ENCODE data around the gene C1QTNF12. TPM values are rescaled to one million over a fixed set of nuclear protein-coding genes. Genes with fewer than 3 reads are reported as not detected.

C1QTNF12 gene
- 1 to 10 TPM; 2.4 to 3.8 TPM for total RNA-seq

DNA sequence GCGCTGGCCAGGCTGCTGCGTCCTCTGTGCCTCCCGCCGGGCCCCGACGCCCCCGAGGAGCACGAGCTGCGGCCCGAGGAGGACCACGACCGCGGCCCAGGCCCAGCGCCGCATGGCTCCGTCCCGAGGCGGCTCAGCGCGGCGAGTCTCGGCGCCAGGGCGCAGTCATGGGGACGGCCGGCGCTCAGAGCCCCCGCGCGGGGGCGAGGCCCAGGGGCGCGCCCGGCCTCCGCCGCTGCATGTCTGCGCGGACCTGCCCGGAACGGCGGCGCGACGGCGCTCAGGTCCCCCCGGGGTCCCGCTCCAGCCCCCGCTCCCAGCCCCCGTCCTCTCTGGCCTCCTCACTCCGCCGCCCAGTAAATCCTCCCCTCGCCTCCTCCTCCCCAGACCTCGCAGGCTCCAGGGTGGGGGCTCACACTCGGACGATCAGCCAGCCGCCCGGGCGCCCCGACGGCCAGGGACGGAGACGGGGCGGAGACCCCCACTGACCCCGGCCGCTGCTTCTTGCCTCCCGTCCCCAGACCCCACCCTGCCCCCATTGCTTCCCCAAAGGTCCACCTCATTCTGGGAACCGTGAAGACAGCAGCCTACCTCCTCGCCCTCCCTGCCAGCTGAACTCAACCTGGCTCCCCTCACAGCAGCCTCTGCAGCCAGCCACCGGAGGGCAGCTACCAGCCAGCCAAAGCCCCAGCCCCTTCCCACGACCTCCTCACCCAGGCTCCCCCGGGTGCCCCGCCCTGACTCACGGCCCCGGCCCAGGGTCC lies at the start of gene C1QTNF12:
Gene C1QTNF12 (minus strand): TSS at position 146 of the 764 bp plus-strand sequence. CDS start 32 bp downstream, at position 114.
- H3K4me3 Mint-ChIP-seq: no peak within 1 kb of the TSS

GRCh38 chr1:1295154-1295923 lies 48.8 kb upstream of the C1QTNF12 start:
- H3K27me3 Mint-ChIP-seq: no peaks in the 10 kb centered on the region
- no peak overlapping the region for H3K27ac Mint-ChIP-seq
- no peaks in the 10 kb centered on the region for H3K9me3 Mint-ChIP-seq
- H3K4me1 Mint-ChIP-seq: no peaks in the 10 kb centered on the region
- no peaks in the 10 kb centered on the region for H3K36me3 Mint-ChIP-seq
- no peak overlapping the region for H3K4me3 Mint-ChIP-seq
- no peak for DNase-seq

More for the DNA sequence above, at the start of gene C1QTNF12:
- H3K4me1 Mint-ChIP-seq: peaks cover 14% of the 10 kb centered on the region
- no peaks in the 10 kb centered on the region for H3K27me3 Mint-ChIP-seq
- no peak for DNase-seq
- H3K36me3 Mint-ChIP-seq: peaks cover 8% of the 10 kb centered on the region
- no peaks in the 10 kb centered on the region for H3K9me3 Mint-ChIP-seq
- H3K27ac Mint-ChIP-seq: no peak within 1 kb of the TSS

DNA sequence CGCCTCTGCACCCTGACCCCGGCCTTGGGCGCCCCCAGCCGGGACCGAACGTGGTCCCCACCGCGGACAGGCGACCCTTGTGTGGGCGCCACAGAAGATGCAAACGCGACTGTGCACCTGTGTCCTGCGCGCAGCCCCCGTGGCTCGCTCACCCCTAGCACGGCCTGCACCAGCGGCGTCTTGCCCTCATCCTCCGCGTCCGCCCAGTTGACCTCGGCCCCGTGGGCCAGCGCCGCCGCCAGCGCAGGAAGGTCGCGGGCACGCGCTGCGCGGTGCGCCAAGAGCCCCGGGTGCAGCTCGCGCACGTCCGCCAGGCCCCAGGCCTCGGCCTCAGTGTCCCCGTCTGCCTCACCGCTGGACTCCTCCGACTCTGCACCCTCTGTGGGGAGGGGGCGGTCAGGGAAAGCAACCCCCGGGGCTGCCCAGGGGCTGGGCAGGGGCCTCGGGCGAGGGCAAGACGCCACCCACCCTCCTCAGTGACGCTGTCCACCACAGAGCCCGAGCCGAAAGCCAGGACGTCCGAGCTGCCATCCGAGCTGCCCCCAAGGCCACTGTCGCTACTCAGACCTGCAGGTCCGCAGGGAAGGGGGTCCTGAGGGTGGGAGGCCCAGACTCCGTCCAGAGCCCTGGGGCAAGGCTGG lies 47.8 kb upstream of the C1QTNF12 start:
- DNase-seq: no peak
- H3K36me3 Mint-ChIP-seq: no peaks in the 10 kb centered on the region
- H3K4me3 Mint-ChIP-seq: no peak overlapping the region
- H3K27ac Mint-ChIP-seq: no peak overlapping the region
- no peaks in the 10 kb centered on the region for H3K4me1 Mint-ChIP-seq
- H3K27me3 Mint-ChIP-seq: no peaks in the 10 kb centered on the region
- H3K9me3 Mint-ChIP-seq: no peaks in the 10 kb centered on the region

GRCh38 chr1:1293263-1294249 lies 47.0 kb upstream of the C1QTNF12 start:
- no peaks in the 10 kb centered on the region for H3K27me3 Mint-ChIP-seq
- no peak overlapping the region for H3K27ac Mint-ChIP-seq
- H3K9me3 Mint-ChIP-seq: no peaks in the 10 kb centered on the region
- no peaks in the 10 kb centered on the region for H3K4me1 Mint-ChIP-seq
- no peak for DNase-seq
- H3K4me3 Mint-ChIP-seq: no peak overlapping the region
- no peaks in the 10 kb centered on the region for H3K36me3 Mint-ChIP-seq

- H3K4me3 Mint-ChIP-seq: no peak overlapping the region
Observed at GRCh38 chr1:1292851-1293250, 46.3 kb upstream of the C1QTNF12 start.

DNA sequence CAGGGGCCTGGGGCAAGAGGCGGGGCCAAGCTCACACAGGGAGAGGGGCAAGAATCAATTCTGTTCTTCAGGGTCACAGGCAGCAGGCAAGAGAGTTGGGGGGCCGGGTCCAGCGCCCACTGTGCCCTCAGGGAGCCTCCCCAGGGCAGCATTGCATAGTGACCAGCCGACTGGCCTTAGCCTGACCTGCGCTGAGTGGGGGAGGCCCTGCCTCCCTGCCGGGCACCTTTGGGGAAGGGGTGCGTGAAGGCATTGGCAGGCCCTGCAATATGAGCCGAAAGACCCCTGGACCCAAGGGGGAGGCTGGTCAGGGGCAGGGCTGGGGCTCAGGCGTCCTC lies 45.9 kb upstream of the C1QTNF12 start:
- Mint-ChIP-seq H3K9me3 (no peaks in the 10 kb centered on the region), H3K36me3 (no peaks in the 10 kb centered on the region), H3K4me3 (no peak overlapping the region), H3K4me1 (no peaks in the 10 kb centered on the region), H3K27ac (no peak overlapping the region), H3K27me3 (no peaks in the 10 kb centered on the region)
- no peak for DNase-seq

More at GRCh38 chr1:1292851-1293250, 46.3 kb upstream of the C1QTNF12 start:
- Mint-ChIP-seq H3K27ac (no peak overlapping the region), H3K9me3 (no peaks in the 10 kb centered on the region), H3K27me3 (no peaks in the 10 kb centered on the region), H3K36me3 (no peaks in the 10 kb centered on the region), H3K4me1 (no peaks in the 10 kb centered on the region)
- no peak for DNase-seq

GRCh38 chr1:1291548-1292441 lies 45.3 kb upstream of the C1QTNF12 start:
- DNase-seq: peak; percentile 64
- Mint-ChIP-seq H3K4me3 (no peak overlapping the region), H3K36me3 (no peaks in the 10 kb centered on the region), H3K27me3 (no peaks in the 10 kb centered on the region), H3K9me3 (no peaks in the 10 kb centered on the region), H3K4me1 (no peaks in the 10 kb centered on the region), H3K27ac (no peak overlapping the region)

- H3K27me3 Mint-ChIP-seq: no peaks in the 10 kb centered on the region
- H3K9me3 Mint-ChIP-seq: no peaks in the 10 kb centered on the region
- H3K27ac Mint-ChIP-seq: no peak overlapping the region
- H3K4me1 Mint-ChIP-seq: no peaks in the 10 kb centered on the region
- no peak for DNase-seq
- no peaks in the 10 kb centered on the region for H3K36me3 Mint-ChIP-seq
- no peak overlapping the region for H3K4me3 Mint-ChIP-seq
Observed at GRCh38 chr1:1291023-1291528, 44.6 kb upstream of the C1QTNF12 start.

GRCh38 chr1:1290238-1290731 lies 43.8 kb upstream of the C1QTNF12 start:
- no peak overlapping the region for H3K4me3 Mint-ChIP-seq
- H3K36me3 Mint-ChIP-seq: no peaks in the 10 kb centered on the region
- H3K27me3 Mint-ChIP-seq: no peaks in the 10 kb centered on the region
- H3K4me1 Mint-ChIP-seq: no peaks in the 10 kb centered on the region
- peak; percentile 65 for DNase-seq
- no peak overlapping the region for H3K27ac Mint-ChIP-seq
- H3K9me3 Mint-ChIP-seq: no peaks in the 10 kb centered on the region

- no peak overlapping the region for H3K27ac Mint-ChIP-seq
- no peaks in the 10 kb centered on the region for H3K9me3 Mint-ChIP-seq
- no peaks in the 10 kb centered on the region for H3K27me3 Mint-ChIP-seq
- H3K4me1 Mint-ChIP-seq: no peaks in the 10 kb centered on the region
- H3K4me3 Mint-ChIP-seq: no peak overlapping the region
- DNase-seq: no peak
- no peaks in the 10 kb centered on the region for H3K36me3 Mint-ChIP-seq
Observed at GRCh38 chr1:1287288-1288110, 41.0 kb upstream of the C1QTNF12 start.

DNA sequence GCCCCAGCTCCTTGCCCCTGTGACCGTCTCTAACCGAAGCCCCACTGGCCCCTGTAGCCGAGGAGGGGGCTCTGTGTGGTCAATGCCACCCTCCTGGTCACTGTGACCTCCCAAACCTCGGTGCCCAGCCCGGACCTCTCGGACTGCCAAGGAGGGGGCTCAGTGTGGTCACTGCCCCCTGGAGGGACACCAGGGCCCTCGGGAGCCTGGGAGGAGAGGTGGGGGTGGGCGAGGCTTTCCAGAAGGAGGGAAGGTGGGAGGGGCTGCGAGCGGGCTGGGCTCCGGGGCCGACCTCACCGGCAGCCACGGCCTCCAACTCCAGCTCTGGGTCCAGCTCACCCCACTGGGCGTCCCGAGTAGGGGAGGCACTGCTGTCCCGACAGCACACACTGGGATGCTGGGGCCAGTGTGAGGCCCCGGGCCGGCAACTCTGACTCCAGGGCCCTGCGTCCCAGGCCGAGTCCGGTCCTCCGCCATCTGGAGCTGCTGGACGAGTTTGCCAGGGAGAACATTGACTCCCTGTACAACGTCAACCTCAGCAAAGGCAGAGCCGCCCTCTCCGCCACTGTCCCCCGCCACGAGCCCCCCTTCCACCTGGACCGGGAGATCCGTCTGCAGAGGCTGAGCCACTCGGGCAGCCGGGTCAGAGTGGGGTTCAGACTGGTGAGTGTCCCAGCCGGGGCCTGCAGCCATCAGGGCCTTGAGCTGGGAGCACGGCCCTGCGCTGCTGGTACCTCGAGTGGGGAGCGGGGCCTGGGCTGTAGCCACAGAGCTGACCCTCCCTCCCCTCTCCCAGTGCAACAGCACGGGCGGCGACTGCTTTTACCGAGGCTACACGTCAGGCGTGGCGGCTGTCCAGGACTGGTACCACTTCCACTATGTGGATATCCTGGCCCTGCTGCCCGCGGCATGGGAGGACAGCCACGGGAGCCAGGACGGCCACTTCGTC lies 40.1 kb upstream of the C1QTNF12 start:
- Mint-ChIP-seq H3K4me3 (no peak overlapping the region), H3K9me3 (no peaks in the 10 kb centered on the region), H3K4me1 (no peaks in the 10 kb centered on the region), H3K27ac (no peak overlapping the region), H3K36me3 (no peaks in the 10 kb centered on the region), H3K27me3 (no peaks in the 10 kb centered on the region)
- no peak for DNase-seq
